ENCODE measurements around the gene FDXACB1. TPM values are rescaled to one million over a fixed set of nuclear protein-coding genes. Genes with fewer than 3 reads are reported as not detected.
"Not testable (repeated sequence)": the region's sequence is repeated elsewhere in the genome, so short reads cannot be mapped to it uniquely, and the experiment has no call there.

FDXACB1 gene
- total RNA-seq, 1 donor from 2014 or later = 0.48 TPM

DNA sequence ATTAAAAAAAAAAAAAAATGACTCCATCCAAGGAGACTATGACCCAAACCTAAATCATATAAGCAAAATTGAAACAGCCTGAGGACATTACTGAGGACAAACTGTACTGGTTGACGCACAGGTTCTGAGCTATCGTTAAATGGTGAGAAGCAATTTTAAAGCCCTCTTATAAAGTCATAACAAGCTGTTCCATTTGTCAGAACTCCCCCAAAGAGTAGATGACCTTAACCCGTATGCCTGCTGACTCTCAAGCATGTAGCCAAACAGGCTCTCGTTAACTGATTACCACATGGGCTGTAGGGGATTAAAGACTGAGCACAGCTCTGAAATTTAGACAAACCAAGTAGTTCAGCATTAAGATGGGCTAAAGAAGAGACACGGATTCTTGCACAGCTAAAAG, 30.4 kb upstream of the FDXACB1 start:
- DNase-seq (ENCODE audit: low spot score) = no peak

DNA sequence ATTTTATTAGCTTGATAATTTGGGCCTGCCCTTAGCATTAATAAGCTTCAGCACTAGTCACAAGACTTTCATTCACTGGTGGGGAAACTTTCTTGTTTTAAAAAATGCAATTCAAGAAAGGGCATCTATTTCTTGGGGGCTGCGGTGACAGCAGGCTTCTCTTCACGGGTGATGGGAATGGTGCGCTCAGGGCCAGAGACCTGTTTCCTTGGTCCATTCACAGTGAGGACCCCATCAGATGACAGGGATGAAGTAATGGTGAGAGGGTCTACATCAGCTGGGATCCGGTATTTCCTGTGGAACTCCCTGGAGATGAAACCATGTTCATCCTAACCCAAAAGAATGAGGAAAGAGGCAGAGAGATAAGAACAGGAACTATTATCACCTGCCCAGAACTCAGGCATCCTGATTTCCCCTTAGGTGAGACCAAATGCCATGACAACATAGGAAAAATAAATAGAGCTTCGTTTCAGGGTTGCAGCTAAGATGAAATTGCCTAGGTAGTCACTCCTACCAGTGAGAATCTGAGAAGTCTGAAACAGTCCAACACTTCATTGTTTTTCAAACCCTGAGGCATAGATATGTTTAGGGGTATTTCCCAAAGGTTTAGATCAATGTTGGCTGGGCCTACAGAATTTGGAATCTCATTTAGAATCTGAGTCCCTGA, 29.8 kb upstream of the FDXACB1 start:
- DNase-seq (ENCODE audit: low spot score) = no peak

DNA sequence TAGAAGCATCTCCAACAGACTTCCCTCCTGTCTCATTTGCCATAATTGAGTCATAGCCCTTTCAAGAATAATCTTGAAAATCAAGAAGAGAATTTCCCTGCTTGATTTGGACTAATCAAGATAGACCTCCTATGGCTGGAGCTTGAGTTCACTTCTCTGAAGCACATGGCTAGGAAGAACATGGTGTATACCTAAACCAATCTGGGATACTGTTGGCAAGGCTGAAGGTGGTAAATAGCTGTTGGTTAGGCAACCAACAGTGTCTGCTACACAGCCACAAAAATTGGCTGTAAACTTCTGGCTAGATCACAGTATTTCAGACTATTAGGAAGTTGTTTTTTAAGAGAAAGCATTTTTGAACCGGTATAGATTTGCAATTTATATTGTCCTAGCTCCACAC, 27.7 kb upstream of the FDXACB1 start:
- no peak for DNase-seq (ENCODE audit: low spot score)

DNA sequence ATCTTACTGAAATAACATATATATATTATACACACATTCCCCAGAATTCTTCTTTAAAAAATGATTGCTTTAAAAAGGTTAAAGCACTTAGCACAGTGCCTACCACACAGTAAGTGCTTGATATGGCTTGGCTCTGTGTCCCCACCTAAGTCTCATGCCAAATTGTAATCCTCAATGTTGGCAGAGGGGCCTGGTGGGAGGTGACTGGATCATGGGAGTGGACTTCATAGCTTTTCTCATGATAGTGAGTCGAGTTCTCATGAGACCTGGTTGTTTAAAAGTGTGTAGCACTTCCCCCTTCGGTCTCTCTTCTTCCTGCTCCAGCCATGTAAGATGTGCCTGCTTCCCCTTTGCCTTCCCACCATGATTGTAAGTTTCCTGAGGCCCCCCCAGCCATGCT, 26.4 kb upstream of the FDXACB1 start:
- peak; percentile 55 for DNase-seq (ENCODE audit: low spot score)

DNA sequence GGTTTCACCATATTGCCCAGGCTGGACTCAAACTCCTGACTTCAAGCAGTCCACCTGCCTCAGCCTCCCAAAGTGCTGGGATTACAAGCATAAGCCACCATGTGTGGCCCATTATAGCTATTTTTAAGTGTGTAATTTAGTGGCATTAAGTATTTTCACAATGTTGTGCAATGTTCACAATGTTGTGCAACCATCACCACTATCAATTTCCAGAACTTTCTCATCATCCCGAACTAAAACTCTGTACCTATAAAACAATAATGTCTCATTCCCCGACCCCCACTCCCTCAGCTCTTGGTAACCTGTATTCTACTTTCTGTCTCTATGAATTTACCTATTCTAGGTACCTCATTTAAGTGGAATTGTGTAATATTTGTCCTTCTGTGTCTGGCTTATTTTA, 7.9 kb upstream of the FDXACB1 start:
- no peak for DNase-seq (ENCODE audit: low spot score)

GRCh38 chr11:111886032-111886431, 7.1 kb upstream of the FDXACB1 start:
- DNase-seq (ENCODE audit: low spot score) = no peak

GRCh38 chr11:111885053-111885452, 6.1 kb upstream of the FDXACB1 start:
- DNase-seq (ENCODE audit: low spot score) = not testable (repeated sequence)

DNA sequence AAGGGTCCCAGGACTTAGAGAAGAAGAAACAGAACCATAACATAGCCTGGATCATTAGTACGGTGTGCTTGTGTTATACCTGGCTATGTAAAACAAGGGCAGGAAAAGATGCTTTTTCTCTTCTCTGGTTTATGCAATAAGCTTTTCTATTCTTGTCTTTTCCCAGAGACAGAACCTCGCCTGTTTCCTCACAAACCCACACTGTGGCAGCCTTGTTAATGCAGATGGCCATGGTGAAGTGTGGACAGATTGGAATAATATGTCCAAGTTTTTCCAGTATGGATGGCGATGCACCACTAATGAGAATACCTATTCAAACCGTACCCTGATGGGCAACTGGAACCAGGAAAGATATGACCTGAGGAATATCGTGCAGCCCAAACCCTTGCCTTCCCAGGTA, 3.2 kb upstream of the FDXACB1 start:
- no peak for DNase-seq (ENCODE audit: low spot score)

DNA sequence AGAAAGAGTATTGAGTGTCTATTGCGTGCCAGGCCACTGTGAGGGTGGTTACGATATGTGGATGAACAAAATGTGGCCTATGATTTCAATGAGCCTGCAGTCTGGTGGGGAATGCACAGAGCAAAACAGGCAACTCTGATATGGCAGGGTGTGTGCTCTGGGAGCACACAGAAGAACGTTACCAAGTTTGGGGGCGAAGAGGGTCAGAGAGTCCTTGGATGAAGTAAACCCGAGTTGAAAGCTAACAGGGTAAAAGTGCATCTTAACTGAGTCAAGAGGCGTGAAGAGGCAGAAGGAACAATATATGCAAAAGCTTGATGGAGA, 634 bp upstream of the FDXACB1 start:
- DNase-seq (ENCODE audit: low spot score) = no peak

DNA sequence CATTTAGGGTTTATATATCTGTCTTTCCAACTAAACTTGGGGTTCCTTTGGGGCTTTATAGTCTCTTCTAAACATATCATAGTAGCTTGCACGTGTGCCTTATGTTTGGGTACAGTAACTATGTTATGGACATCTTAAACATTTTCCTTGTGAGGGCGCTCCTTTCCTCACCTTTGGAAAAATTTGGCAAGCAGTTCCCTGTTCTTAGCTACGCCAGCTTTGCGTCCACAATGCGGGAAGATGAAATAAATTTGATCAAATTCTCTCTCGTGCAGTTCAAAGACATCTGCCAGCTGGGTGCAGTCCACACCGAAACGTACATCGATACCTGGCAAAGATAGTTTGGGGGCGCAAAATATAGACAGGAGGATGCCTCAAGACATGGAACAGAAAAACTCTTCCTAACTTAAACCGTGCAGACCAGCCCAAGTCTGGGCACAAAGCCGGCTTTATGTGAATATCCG, 548 bp downstream of the FDXACB1 start:
- no peak for DNase-seq (ENCODE audit: low spot score)

- DNase-seq (ENCODE audit: low spot score) = no peak
Observed at GRCh38 chr11:111871693-111872161, 7.2 kb downstream of the FDXACB1 start.

GRCh38 chr11:111870886-111871692, 7.9 kb downstream of the FDXACB1 start, which contains the start of gene ALG9:
Gene ALG9, minus strand, starts transcription at chr11:111871581. Its CDS starts 99 bp downstream, at chr11:111871482.
- DNase-seq (ENCODE audit: low spot score) = peak; percentile 80

DNA sequence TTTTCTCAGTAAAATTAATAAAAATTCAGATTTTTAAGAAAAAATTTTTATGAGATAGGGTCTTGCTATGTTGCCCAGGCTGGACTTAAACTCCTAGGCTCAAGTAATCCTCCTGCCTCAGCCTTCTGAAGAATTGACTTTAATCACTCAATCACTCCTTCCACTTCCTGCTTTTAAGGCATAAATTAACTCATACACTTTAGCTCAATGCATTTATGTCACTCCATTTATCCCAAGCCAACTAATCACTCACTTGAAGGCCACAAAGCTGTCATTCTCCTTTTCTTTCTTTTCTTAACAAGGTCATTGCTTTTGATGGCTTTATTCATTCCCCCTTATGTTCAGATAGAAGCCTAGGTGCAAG, 8.5 kb downstream of the FDXACB1 start:
- DNase-seq (ENCODE audit: low spot score) = no peak

DNA sequence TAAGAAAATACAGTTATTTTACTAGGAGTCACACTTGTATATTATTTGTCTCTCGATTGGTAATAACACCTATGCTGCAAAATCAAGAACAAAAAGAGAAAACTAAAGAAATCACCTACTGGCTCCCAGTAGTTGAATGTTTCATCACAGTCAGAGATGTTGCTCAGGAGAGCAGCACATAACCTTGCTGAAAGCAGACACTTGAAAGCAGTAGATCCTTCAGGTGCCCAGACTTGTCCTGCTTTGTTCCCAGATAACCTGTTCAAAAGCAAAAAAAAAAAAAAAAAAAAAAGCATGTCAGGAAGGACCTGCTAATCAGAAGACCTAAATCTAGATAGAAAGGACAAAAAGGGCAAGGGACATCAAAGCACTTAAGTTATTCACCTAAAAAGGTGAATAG, 8.9 kb downstream of the FDXACB1 start:
- no peak for DNase-seq (ENCODE audit: low spot score)

DNA sequence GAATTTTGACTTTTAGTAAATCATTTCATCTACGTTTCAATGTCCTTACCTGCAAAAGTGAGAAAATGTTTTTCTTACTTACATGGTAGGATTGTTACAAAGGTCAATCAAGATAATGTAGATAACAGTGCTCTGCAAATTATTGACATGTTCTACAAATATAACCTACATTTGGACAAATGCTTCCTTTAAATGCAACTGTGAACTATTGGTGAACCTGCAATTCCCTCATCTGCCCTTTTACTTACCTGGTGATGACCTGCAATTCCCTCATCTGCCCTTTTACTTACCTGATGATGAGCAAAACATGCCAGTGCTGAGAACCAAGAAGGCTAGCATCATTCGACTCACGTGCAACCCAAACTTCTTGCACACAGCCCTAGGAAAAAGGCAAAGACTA, 18.7 kb downstream of the FDXACB1 start:
- DNase-seq (ENCODE audit: low spot score) = no peak

DNA sequence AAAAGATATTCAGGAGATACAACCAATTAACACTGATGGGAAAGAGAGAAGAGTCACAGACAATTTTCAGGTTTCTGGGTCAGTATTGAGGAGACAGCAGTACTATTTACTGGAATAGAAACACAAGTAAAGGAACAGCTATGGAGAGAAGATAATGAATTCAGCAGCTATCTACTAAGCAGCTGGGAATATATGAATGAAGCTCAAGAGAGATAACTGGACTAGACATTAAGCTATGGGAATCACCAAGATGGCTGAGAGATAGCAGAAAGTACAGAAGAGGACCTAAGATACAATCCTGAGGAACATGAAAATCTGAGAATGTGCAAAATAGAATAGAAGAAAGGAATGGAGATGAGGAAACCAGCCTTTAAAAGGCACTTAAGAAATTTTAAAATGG, 23.5 kb downstream of the FDXACB1 start:
- DNase-seq (ENCODE audit: low spot score) = no peak

GRCh38 chr11:111852103-111852502, 26.9 kb downstream of the FDXACB1 start:
- DNase-seq (ENCODE audit: low spot score) = no peak

GRCh38 chr11:111851636-111852035, 27.3 kb downstream of the FDXACB1 start:
- no peak for DNase-seq (ENCODE audit: low spot score)

GRCh38 chr11:111851067-111851466, 27.9 kb downstream of the FDXACB1 start:
- no peak for DNase-seq (ENCODE audit: low spot score)

- DNase-seq (ENCODE audit: low spot score) = no peak
Observed at GRCh38 chr11:111849631-111850030, 29.3 kb downstream of the FDXACB1 start.

- DNase-seq (ENCODE audit: low spot score) = peak; percentile 82
Observed at GRCh38 chr11:111846636-111847035, 32.3 kb downstream of the FDXACB1 start.

DNA sequence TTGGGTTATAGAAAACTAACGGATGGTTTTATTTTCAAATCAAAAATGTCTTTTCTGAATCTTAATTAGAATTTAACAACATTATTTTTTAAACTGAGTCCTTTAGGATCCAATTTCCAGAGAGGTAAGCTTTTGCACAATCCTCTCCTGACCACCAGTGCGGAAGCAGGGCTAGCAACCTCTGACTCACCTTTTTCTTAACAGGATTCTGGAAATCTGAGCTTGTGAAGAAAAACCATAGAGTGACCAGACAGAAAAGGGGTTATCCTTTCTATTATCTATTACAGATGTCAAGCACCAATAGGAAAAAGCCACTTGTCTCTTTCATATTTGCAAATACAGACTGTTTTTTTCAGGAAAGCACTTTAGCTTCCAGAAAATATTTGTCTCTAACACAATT, 32.9 kb downstream of the FDXACB1 start:
- peak; percentile 13 for DNase-seq (ENCODE audit: low spot score)

Data from umbilical cord (tissue), 2 donors.